Measurements from ENCODE around the gene DEDD2.

DNA sequence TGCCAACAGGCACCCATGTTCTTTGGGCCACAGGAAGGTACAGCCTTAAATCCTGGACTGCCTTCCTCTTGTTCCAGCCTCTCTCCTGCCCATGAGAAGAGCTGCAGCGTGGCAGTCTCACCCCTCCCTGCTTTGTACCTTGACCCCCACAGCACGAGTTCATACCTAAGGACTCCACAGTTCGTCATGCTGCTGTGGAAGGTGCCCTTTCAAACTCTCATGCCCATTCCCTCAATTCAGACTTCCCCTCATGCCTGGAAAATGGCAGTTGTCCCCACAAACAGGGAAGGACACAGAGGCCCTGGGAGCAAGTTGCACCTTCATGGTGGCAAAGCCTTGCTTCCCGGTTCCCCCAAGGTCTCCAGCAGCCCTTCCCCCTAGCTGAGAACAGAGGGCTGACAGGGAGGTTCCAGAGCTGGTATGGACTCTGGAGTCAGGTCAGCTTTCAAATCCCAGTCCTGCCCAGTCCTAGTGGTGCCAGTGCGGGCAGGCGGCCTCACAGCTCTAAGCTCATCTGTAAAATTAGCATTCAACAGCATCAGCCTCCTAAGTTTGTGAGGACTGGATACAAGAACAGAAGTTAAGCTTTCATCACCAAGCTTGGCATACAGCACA lies 16.3 kb upstream of the DEDD2 start:
- TF ChIP-seq, protein P1, sequence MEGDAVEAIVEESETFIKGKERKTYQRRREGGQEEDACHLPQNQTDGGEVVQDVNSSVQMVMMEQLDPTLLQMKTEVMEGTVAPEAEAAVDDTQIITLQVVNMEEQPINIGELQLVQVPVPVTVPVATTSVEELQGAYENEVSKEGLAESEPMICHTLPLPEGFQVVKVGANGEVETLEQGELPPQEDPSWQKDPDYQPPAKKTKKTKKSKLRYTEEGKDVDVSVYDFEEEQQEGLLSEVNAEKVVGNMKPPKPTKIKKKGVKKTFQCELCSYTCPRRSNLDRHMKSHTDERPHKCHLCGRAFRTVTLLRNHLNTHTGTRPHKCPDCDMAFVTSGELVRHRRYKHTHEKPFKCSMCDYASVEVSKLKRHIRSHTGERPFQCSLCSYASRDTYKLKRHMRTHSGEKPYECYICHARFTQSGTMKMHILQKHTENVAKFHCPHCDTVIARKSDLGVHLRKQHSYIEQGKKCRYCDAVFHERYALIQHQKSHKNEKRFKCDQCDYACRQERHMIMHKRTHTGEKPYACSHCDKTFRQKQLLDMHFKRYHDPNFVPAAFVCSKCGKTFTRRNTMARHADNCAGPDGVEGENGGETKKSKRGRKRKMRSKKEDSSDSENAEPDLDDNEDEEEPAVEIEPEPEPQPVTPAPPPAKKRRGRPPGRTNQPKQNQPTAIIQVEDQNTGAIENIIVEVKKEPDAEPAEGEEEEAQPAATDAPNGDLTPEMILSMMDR (conservative IDR thresholded peaks at IDR 0.05): no peak
- no peak for TF ChIP-seq EZH2 (IDR thresholded peaks at IDR 0.05; ENCODE audit: low read depth)
